Upper lobe of right lung (tissue), 1 donor: ENCODE results near the gene MB. TPM values are rescaled to one million over a fixed set of nuclear protein-coding genes. Genes with fewer than 3 reads are reported as not detected.
"Not testable (repeated sequence)": the region's sequence is repeated elsewhere in the genome, so short reads cannot be mapped to it uniquely, and the experiment has no call there.

Experiments
- ATAC-seq: fragments of 200-7000 bp; cut with Tn5 transposase; one replicate; pipeline ENCODE4 v1.9.1; 2020; ENCODE audit warnings: mild to moderate bottlenecking, moderate library complexity
- DNase-seq: peaks from one replicate; pipeline ENCODE4 v3.0.0-alpha.2; 2020
- H3K27ac ChIP-seq: fragments of 200-600 bp; one replicate; pipeline ENCODE4 v1.8.0; 2022
- H3K27me3 ChIP-seq: fragments of 200-600 bp; one replicate; pipeline ENCODE4 v1.8.0; 2022; ENCODE audit warnings: mild to moderate bottlenecking
- H3K36me3 ChIP-seq: fragments of 200-600 bp; one replicate; pipeline ENCODE4 v1.8.0; 2022
- H3K4me1 ChIP-seq: fragments of 200-600 bp; one replicate; pipeline ENCODE4 v1.8.0; 2022
- H3K4me3 ChIP-seq: fragments of 200-600 bp; one replicate; pipeline ENCODE4 v1.8.0; 2022; ENCODE audit warnings: mild to moderate bottlenecking
- H3K9me3 ChIP-seq: fragments of 200-600 bp; one replicate; pipeline ENCODE4 v1.8.0; 2022
- intact Hi-C: fragments of 100-400 bp; cut with DNase I; formaldehyde crosslinking; loops from one replicate; pipeline ENCODE4 v1.11.0; 2022
- long read RNA-seq: library from polyadenylated mRNA; unstranded; transcript quantifications from one replicate; pipeline ENCODE4 v2.0.0, GENCODE V29; 2021
- total RNA-seq: library from RNA; stranded (reverse); fragmentation: NEBNext Ultra II Directional; extraction: Animal tissue kit (Norgen Biotek cat#: 25700); gene quantifications from one replicate; pipeline ENCODE4 v1.2.1, GENCODE V29; 2021
- TF ChIP-seq, protein P1 (sequence below): fragments of 200-600 bp; IDR thresholded peaks from one replicate; pipeline ENCODE4 v1.8.0; 2022; ENCODE audit warnings: antibody characterized with exemption
- donor health status: DM: no; HTN: yes; CAD: no; lungs with severe emphysema.

The MB gene
- total RNA-seq: 2.2 TPM
- long read RNA-seq: 0 reads

GRCh38 chr22:35617137-35617755 lies at the start of gene MB:
Gene MB (minus strand): TSS chr22:35617329. CDS start chr22:35617257, 72 bp downstream.
- DNase-seq (no peak), ATAC-seq (no peak)
- Histone ChIP-seq H3K4me1 (no peaks in the 10 kb centered on the region), H3K4me3 (no peak within 1 kb of the TSS), H3K27me3 (no peaks in the 10 kb centered on the region), H3K9me3 (no peaks in the 10 kb centered on the region), H3K27ac (no peak within 1 kb of the TSS), H3K36me3 (no peaks in the 10 kb centered on the region)
- intact Hi-C loops: no loop called here
- TF ChIP-seq, protein P1, sequence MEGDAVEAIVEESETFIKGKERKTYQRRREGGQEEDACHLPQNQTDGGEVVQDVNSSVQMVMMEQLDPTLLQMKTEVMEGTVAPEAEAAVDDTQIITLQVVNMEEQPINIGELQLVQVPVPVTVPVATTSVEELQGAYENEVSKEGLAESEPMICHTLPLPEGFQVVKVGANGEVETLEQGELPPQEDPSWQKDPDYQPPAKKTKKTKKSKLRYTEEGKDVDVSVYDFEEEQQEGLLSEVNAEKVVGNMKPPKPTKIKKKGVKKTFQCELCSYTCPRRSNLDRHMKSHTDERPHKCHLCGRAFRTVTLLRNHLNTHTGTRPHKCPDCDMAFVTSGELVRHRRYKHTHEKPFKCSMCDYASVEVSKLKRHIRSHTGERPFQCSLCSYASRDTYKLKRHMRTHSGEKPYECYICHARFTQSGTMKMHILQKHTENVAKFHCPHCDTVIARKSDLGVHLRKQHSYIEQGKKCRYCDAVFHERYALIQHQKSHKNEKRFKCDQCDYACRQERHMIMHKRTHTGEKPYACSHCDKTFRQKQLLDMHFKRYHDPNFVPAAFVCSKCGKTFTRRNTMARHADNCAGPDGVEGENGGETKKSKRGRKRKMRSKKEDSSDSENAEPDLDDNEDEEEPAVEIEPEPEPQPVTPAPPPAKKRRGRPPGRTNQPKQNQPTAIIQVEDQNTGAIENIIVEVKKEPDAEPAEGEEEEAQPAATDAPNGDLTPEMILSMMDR: no peak

DNA sequence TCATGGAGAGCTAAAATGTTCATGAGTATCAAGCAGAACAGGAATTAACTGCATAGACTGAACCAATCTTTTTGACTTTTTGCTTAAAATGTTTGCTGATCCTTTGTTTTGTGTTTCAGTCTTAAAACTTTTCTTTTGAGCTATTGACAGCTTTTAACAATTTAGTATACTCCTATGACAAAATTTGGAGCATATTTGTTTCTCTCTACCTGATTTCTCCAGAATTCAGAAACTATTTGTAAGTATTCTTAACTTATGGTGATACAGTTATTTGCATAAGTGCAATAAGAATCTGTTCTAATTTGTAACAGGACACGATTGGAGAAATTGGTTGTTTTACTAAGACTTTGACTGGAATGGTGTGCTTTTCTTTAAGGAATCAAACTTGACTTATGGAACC lies 49.6 kb upstream of the MB start:
- H3K9me3 ChIP-seq, ATAC-seq, H3K4me3 ChIP-seq, H3K36me3 ChIP-seq, H3K27me3 ChIP-seq, DNase-seq, intact Hi-C loops, H3K27ac ChIP-seq: not testable (repeated sequence)
- peaks cover 20% of the 10 kb centered on the region for H3K4me1 ChIP-seq

DNA sequence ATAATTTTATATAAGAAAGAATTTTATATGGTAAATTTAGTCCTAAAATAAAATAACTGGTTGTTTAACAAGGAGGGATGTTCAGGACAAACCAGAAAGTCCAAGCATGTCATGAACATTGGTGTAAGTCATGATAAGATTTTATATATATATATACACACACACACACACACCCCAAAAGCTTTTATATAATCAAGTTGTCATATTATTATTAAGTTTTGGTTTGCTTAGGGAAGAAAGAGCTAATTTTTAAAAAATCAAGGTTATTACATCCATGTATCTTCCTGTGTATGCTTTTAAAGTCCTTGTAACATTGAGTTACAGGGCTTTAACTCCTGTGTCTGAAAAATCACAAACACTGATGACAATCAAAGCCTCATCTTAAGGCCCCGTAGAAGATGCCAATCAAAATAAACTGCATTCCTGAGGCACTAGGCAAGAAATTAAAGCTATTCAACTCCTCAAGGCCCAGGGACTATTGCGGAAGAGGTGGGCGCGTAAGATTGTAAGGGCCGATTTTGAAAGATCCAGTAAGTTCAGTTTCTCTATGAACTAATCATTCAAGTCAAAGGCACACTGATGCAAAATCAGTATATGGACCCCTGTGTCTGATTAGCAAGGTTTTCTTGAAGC lies 47.9 kb upstream of the MB start:
- Histone ChIP-seq H3K27ac (no peak overlapping the region), H3K4me3 (no peak overlapping the region), H3K36me3 (peaks cover 2% of the 10 kb centered on the region), H3K4me1 (peaks cover 31% of the 10 kb centered on the region), H3K9me3 (no peaks in the 10 kb centered on the region), H3K27me3 (no peaks in the 10 kb centered on the region)
- no peak for DNase-seq
- TF ChIP-seq, protein P1: no peak
- intact Hi-C loops: no loop called here
- ATAC-seq: no peak

- Histone ChIP-seq H3K27me3 (no peaks in the 10 kb centered on the region), H3K4me3 (peak overlapping the region; percentile 28), H3K36me3 (peaks cover 19% of the 10 kb centered on the region), H3K27ac (peak overlapping the region; percentile 71), H3K4me1 (peaks cover 32% of the 10 kb centered on the region), H3K9me3 (no peaks in the 10 kb centered on the region)
- DNase-seq: no peak
- intact Hi-C loops: no loop called here
- no peak for ATAC-seq
- TF ChIP-seq, protein P1: no peak
Measured at GRCh38 chr22:35663371-35663770, 46.2 kb upstream of the MB start.

DNA sequence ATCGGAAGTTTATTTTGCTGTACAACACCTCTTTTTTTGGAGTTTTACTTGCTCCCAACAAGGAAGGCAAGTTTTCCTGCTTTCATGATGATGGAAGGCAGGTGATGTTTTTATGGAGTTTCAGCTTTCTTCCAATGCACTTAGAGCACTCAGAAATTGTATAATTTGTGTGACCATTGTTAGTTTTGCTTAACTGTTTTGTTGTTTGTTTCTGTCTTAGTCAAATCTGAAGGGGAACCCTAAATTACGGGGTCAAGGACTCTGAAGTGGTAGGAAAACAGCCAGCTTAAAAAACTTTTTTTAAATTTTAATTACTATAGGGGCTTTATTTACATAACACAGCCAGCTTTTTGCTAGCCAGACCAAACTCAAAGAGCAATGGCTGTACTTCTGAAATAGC lies 45.8 kb upstream of the MB start:
- Histone ChIP-seq H3K4me1 (peaks cover 32% of the 10 kb centered on the region), H3K27me3 (no peaks in the 10 kb centered on the region), H3K36me3 (peaks cover 23% of the 10 kb centered on the region), H3K9me3 (no peaks in the 10 kb centered on the region), H3K27ac (peak overlapping the region; percentile 71), H3K4me3 (no peak overlapping the region)
- ATAC-seq: no peak
- intact Hi-C loops: no loop called here
- TF ChIP-seq, protein P1: no peak
- DNase-seq: no peak

DNA sequence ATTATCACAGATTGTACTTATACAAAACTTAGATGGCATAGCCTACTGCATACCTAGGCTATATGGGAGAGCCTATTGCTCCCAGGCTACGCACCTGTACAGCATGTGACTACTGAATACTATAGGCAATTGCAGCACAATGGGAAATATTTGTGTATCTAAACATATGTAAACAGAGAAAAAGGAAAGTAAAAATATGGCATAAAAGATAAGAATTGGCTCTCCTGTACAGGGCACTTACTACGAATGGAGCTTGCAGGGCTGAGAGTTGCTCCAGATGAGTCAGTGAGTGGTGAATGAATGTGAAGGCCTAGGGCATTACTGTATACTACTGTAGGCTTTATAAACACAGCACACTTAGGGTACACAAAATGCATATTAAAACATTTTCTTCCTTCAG lies 44.3 kb upstream of the MB start:
- no peak for ATAC-seq
- DNase-seq: no peak
- Histone ChIP-seq H3K9me3 (no peaks in the 10 kb centered on the region), H3K36me3 (peaks cover 37% of the 10 kb centered on the region), H3K4me1 (peaks cover 32% of the 10 kb centered on the region), H3K27ac (no peak overlapping the region), H3K27me3 (no peaks in the 10 kb centered on the region), H3K4me3 (no peak overlapping the region)
- intact Hi-C loops: no loop called here
- TF ChIP-seq, protein P1: no peak
